Epithelial cell of umbilical artery (primary cell): ENCODE measurements around the gene KCNQ2. TPM values are rescaled to one million over a fixed set of nuclear protein-coding genes. Genes with fewer than 3 reads are reported as not detected.

Source experiments
- total RNA-seq: library from RNA; depleted of rRNA; stranded (reverse); fragments of >200 nt; gene quantifications from 2 replicates; pipeline ENCODE4 v1.2.3, GENCODE V29; 2014

The KCNQ2 gene
- not detected in 2 replicates for total RNA-seq

DNA sequence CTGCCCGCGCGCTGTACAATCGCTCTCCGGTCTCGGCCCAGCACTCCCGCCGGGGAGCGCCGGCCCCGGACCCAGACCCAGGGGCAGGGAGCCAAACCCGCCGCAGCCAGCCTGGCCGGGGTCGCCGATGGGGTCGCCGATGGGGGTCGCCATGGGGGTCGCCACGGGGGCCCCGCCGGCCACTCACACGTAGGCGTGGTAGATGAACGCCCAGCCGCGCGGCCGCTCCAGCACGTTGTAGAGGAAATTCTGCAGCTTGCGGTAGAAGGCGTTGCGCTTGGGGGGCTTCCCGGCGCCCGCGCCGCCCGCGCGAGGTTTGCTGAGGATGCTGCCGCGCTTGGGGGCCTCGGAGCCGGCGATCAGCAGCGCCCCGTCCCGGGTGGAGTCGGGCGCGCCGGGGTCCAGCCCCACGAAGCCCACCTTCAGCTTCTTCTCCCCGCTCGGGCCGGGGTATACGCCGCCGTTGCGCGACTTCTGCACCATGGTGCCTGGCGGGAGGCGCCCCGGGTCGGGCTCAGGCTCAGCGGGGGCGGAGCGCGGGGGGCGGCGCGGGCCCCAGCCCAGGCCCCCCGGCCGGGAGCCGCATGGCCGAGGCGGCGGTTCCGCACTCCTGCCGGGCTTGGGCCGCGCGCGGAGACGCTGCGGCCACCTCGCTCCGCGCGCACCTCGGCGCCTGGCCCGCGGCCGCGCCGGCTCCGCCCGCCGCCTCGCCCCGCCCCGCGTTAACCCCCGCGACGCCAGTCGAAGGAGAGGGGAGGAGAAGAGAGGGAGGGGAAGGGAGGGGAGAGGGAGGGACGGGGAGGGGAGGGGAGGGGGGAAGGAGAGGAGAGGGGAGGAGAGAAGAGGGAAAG lies at the start of gene KCNQ2:
Gene KCNQ2 (minus strand): TSS at position 675 of the 851 bp plus-strand sequence. CDS start 192 bp downstream, at position 483.

GRCh38 chr20:63520504-63520933 lies 48.1 kb upstream of the KCNQ2 start, which contains the start of gene PPDPF:
PPDPF (plus strand) TSS chr20:63520765; CDS start chr20:63521309, 544 bp downstream.

DNA sequence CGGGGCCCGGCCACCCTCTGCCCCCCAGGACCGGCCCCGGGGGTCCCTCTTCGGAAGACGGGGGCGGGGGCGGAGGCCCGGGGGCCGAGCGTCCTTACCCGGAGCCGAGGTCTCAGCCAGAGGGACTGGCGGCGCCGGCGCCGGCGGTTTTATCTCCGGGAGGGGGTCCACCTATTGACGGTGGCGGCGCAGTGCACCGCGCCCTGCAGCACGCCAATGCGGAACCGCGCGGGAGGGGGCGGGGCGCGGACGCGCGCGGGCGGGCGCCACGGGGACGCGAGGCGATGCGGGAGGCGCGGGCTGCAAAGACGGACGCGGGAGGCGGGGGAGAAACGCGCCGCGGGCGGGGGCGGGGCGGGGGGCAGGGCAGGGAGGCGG lies 26.5 kb upstream of the KCNQ2 start, which contains the start of gene EEF1A2:
Gene EEF1A2 (minus strand): TSS at position 124 of the 378 bp plus-strand sequence. CDS start 1,320 bp downstream, outside the sequence.

GRCh38 chr20:63360850-63361518 lies 111.5 kb downstream of the KCNQ2 start, which contains the start of gene CHRNA4:
CHRNA4 (minus strand) TSS chr20:63361349; CDS start chr20:63361165, 184 bp downstream.

Other genes starting within 250 kb of the KCNQ2 start
- gene BIRC7, start 236.8 kb downstream of the KCNQ2 start, total RNA-seq: not detected in 2 replicates
- gene NKAIN4, start 218.2 kb downstream of the KCNQ2 start, total RNA-seq: not detected in 2 replicates
- 53.8 and 53.9 TPM in 2 replicates for gene ARFGAP1, start 199.8 kb downstream of the KCNQ2 start, total RNA-seq
- not detected in 2 replicates for gene COL20A1, start 179.5 kb downstream of the KCNQ2 start, total RNA-seq
- not detected in 2 replicates for gene CHRNA4, start 111.3 kb downstream of the KCNQ2 start, total RNA-seq
- 0.46 and 3.6 TPM in 2 replicates for gene EEF1A2, start 26.4 kb upstream of the KCNQ2 start, total RNA-seq
- gene PPDPF, start 48.1 kb upstream of the KCNQ2 start, total RNA-seq: 13.0 and 17.5 TPM in 2 replicates
- gene PTK6, start 64.7 kb upstream of the KCNQ2 start, total RNA-seq: not detected in 2 replicates
- not detected in 2 replicates for gene SRMS, start 75.1 kb upstream of the KCNQ2 start, total RNA-seq
- 0.15 and 1.3 TPM in 2 replicates for gene FNDC11, start 81.5 kb upstream of the KCNQ2 start, total RNA-seq
- gene HELZ2, start 101.6 kb upstream of the KCNQ2 start, total RNA-seq: 45.8 and 199 TPM in 2 replicates
- 7.0 and 7.1 TPM in 2 replicates for gene GMEB2, start 154.4 kb upstream of the KCNQ2 start, total RNA-seq
- gene STMN3, start 180.8 kb upstream of the KCNQ2 start, total RNA-seq: 0.32 and 0.76 TPM in 2 replicates
- 8.4 and 11.2 TPM in 2 replicates for gene RTEL1, start 185.7 kb upstream of the KCNQ2 start, total RNA-seq
- gene TNFRSF6B, start 224.0 kb upstream of the KCNQ2 start, total RNA-seq: 7.1 and 41.5 TPM in 2 replicates
- gene ARFRP1, start 235.3 kb upstream of the KCNQ2 start, total RNA-seq: 31.2 and 41.9 TPM in 2 replicates
- 20.5 and 24.8 TPM in 2 replicates for gene ZGPAT, start 235.4 kb upstream of the KCNQ2 start, total RNA-seq